Endothelial cell of umbilical vein (primary cell): ENCODE results near the gene MINAR2. TPM values are rescaled to one million over a fixed set of nuclear protein-coding genes. Genes with fewer than 3 reads are reported as not detected.

Experiments used
- BruUV-seq: library from RNA; stranded (reverse); fragments of 400-500 nt; replicated peaks from 2 replicates; lab custom pipeline; 2021; lab: Mats Ljungman, UMichigan
- CTCF ChIA-PET: fragments of 300-600, 350-600 bp; sonication (Branson Sonifier 250); formaldehyde crosslinking; loops from one replicate; lab custom pipeline; 2021; ENCODE audit warnings: antibody characterized with exemption, inconsistent platforms; lab: Charles Lee
- POLR2A ChIA-PET: fragments of 300-600, 350-600 bp; sonication (Branson Sonifier 250); formaldehyde crosslinking; loops from one replicate; lab custom pipeline; 2021; ENCODE audit warnings: antibody characterized with exemption, inconsistent platforms; lab: Charles Lee
- DNase-seq: peaks from one replicate; pipeline ENCODE4 v3.0.0-alpha.2; 2011; ENCODE audit warnings: low read depth, low spot score
- FAIRE-seq: peaks from 2 replicates; lab custom pipeline; 2011; peaks lifted over from hg19 to GRCh38; lab: Jason Lieb, UNC
- H2AFZ ChIP-seq: 2 replicates; pipeline ENCODE4 v1.6.0; 2012; ENCODE audit warnings: low read depth, low read length, control low read depth, inconsistent platforms
- H3K27ac ChIP-seq: 2 replicates; pipeline ENCODE4 v1.5.1; 2011; ENCODE audit warnings: low read depth, mild to moderate bottlenecking, control low read depth, low read length, moderate library complexity; ENCODE audit not compliant: insufficient read depth
- H3K27me3 ChIP-seq, 2 experiments: 2 replicates each; pipeline versions ENCODE4 v1.6.0 to v1.6.1; 2011; ENCODE audit warnings: low read length in 2 of 2, mixed read lengths in 1 of 2; ENCODE audit not compliant: control insufficient read depth in 2 of 2, insufficient read depth in 2 of 2
- H3K36me3 ChIP-seq, 2 experiments: 2 replicates in 1 of 2; 3 replicates in 1 of 2; pipeline ENCODE4 v1.5.1; 2011; ENCODE audit warnings: low read length in 2 of 2, mild to moderate bottlenecking in 1 of 2, moderate library complexity in 1 of 2; ENCODE audit not compliant: control insufficient read depth in 2 of 2, insufficient read depth in 2 of 2; ENCODE audit errors: extremely low read depth in 1 of 2
- H3K4me1 ChIP-seq: 3 replicates; pipeline ENCODE4 v1.5.1; 2011; ENCODE audit warnings: mild to moderate bottlenecking, low read length; ENCODE audit not compliant: control insufficient read depth, insufficient read depth; ENCODE audit errors: extremely low read depth
- H3K4me2 ChIP-seq: 2 replicates; pipeline ENCODE4 v1.6.1; 2011; ENCODE audit warnings: low read length, control low read depth, mixed read lengths; ENCODE audit not compliant: insufficient read depth
- H3K4me3 ChIP-seq, 3 experiments: fragments of 200-600 bp in 1 of 3; sonication (generic), shearing (Covaris generic) in 1 of 3; replicated peaks in 1 of 3; 2 replicates each; pipeline ENCODE4 v1.5.1; 2011 to 2016; ENCODE audit warnings: control low read depth in 3 of 3, low read length in 3 of 3, mild to moderate bottlenecking in 2 of 3, inconsistent platforms in 1 of 3, low read depth in 1 of 3, moderate library complexity in 1 of 3; ENCODE audit not compliant: insufficient read depth in 1 of 3
- H3K79me2 ChIP-seq: 2 replicates; pipeline ENCODE4 v1.6.0; 2012; ENCODE audit warnings: low read length, inconsistent platforms; ENCODE audit not compliant: control insufficient read depth, insufficient read depth
- H3K9ac ChIP-seq: replicated peaks from 2 replicates; pipeline ENCODE3; 2011; ENCODE audit warnings: low read length, control low read depth; ENCODE audit not compliant: insufficient read depth; ENCODE audit errors: extremely low read depth
- H3K9me1 ChIP-seq: replicated peaks from 3 replicates; pipeline ENCODE4 v1.6.0; 2011; ENCODE audit warnings: mild to moderate bottlenecking, low read length; ENCODE audit not compliant: control insufficient read depth, insufficient read depth; ENCODE audit errors: extremely low read depth
- H3K9me3 ChIP-seq: replicated peaks from 2 replicates; pipeline ENCODE4 v1.5.1; 2012; ENCODE audit warnings: low read length, inconsistent platforms; ENCODE audit not compliant: control insufficient read depth, insufficient read depth
- H4K20me1 ChIP-seq: replicated peaks from 2 replicates; pipeline ENCODE3; 2011; ENCODE audit warnings: mild to moderate bottlenecking, low read length; ENCODE audit not compliant: control insufficient read depth, insufficient read depth; ENCODE audit errors: extremely low read depth
- EZH2 ChIP-seq: IDR thresholded peaks from 2 replicates; pipeline ENCODE4 v1.6.1; 2012; ENCODE audit warnings: borderline replicate concordance, low read depth, mild to moderate bottlenecking, moderate library complexity, low read length, inconsistent platforms; ENCODE audit not compliant: severe bottlenecking
- FOS ChIP-seq: IDR thresholded peaks from 2 replicates; pipeline ENCODE4 v1.6.1; 2011; ENCODE audit warnings: mild to moderate bottlenecking, low read length, moderate library complexity, borderline replicate concordance; ENCODE audit not compliant: insufficient read depth
- GATA2 ChIP-seq: IDR thresholded peaks from 2 replicates; pipeline ENCODE4 v1.7.0; 2011; ENCODE audit warnings: low read depth, mild to moderate bottlenecking, moderate library complexity, mixed read lengths, low read length; ENCODE audit not compliant: insufficient read length, insufficient read depth
- JUN ChIP-seq: IDR thresholded peaks from 2 replicates; pipeline ENCODE4 v1.6.1; 2011; ENCODE audit warnings: borderline replicate concordance, low read depth; ENCODE audit not compliant: insufficient read length, insufficient read depth
- MYC ChIP-seq: IDR thresholded peaks from one replicate; pipeline ENCODE4 v1.6.1; 2011; ENCODE audit warnings: mild to moderate bottlenecking, low read depth, low read length
- POLR2A ChIP-seq: IDR thresholded peaks from 2 replicates; pipeline ENCODE4 v1.6.1; 2012; ENCODE audit warnings: low read depth, mild to moderate bottlenecking, control low read depth, low read length
- POLR2AphosphoS5 ChIP-seq: IDR thresholded peaks from 2 replicates; pipeline ENCODE4 v1.6.1; 2012; ENCODE audit warnings: low read depth, mild to moderate bottlenecking, control low read depth, low read length, moderate library complexity; ENCODE audit not compliant: insufficient read depth
- dilution Hi-C: fragments of 300-500 bp; cut with MboI; formaldehyde crosslinking; loops from one replicate; pipeline ENCODE4 v1.15.0; 2019; ENCODE audit warnings: low sequenced_read_pairs; ENCODE audit not compliant: extremely low pct_ligation_motif_present
- intact Hi-C: fragments of 100-400 bp; cut with micrococcal nuclease; formaldehyde crosslinking; loops from one replicate; pipeline ENCODE4 v1.10.0; 2022
- polyA plus RNA-seq, 4 experiments: library from polyadenylated mRNA; depleted of rRNA in 3 of 4; stranded (reverse) in 3 of 4; unstranded in 1 of 4; fragments of >200 nt; gene quantifications; 2 replicates each; pipeline versions ENCODE4 v1.2.1 to v1.2.3, GENCODE V29; 2011 to 2012; ENCODE audit warnings: missing spikeins in 1 of 4
- total RNA-seq: library from RNA; stranded (reverse); gene quantifications from 2 replicates; pipeline ENCODE4 v1.2.3, GENCODE V29; 2021
- TF ChIP-seq, protein P1 (sequence below): IDR thresholded peaks from 2 replicates; pipeline ENCODE4 v1.6.1; 2011; ENCODE audit not compliant: insufficient read depth, insufficient read length
- TF ChIP-seq, protein P2 (sequence below), 2 donors: IDR thresholded peaks; 1 replicate in 1 of 2; 2 replicates in 1 of 2; pipeline ENCODE4 v1.5.1; 2011; ENCODE audit warnings: low read length in 2 of 2, mild to moderate bottlenecking in 2 of 2, moderate library complexity in 2 of 2, control low read depth in 1 of 2, inconsistent platforms in 1 of 2, low read depth in 1 of 2; ENCODE audit not compliant: insufficient read depth in 1 of 2; ENCODE audit errors: extremely low read depth in 1 of 2

Gene MINAR2
- total and polyA plus RNA-seq, 2 donors (not counting 3 experiments of a cell fraction or from before 2014, with no cell fraction given): not detected

DNA sequence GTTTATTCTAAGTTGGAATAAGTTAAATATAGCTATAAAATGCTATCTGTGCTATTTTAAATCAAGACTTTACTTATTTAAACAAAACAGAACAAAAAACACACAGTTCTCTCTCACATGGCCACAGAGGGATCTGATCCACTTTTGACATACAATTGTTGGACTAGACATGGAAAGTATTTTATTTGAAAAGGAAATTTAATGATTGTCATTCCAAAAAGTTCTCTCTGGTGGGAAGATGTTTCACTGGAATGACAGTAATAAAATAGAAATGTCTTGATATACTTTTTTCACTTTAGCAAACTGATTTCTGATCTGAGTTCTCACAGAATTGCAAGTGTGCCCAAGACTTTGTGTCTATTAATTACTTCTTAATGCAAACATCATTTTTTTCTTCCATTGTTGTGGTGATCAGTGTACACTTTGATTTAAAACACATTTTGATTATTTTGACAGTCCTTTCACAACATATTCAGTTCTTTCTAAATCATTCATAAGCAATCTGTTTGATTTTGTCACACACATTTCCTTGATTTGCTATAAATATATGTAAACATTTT is 30.1 kb upstream of the MINAR2 start:
- no peak overlapping the region for H3K4me2 ChIP-seq
- intact Hi-C loops (no loop called here), dilution Hi-C loops (no loop called here)
- no peaks in the 10 kb centered on the region for H3K4me1 ChIP-seq
- no peak for DNase-seq
- FAIRE-seq: no peak
- no peak overlapping the region for H3K4me3 ChIP-seq
- H2AFZ ChIP-seq: no peak overlapping the region
- H3K27ac ChIP-seq: no peak overlapping the region
- CTCF ChIA-PET: no interaction called here
- H3K27me3 ChIP-seq: no peaks in the 10 kb centered on the region
- no peaks in the 10 kb centered on the region for H3K9me3 ChIP-seq
- no peaks in the 10 kb centered on the region for H3K79me2 ChIP-seq
- POLR2A ChIA-PET: no interaction called here
- TF ChIP-seq, protein P1, sequence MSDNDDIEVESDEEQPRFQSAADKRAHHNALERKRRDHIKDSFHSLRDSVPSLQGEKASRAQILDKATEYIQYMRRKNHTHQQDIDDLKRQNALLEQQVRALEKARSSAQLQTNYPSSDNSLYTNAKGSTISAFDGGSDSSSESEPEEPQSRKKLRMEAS: no peak
- TF ChIP-seq POLR2AphosphoS5: no peak
- TF ChIP-seq EZH2: no peak
- TF ChIP-seq GATA2: no peak
- TF ChIP-seq JUN: no peak
- H4K20me1 ChIP-seq: no peaks in the 10 kb centered on the region
- H3K36me3 ChIP-seq: no peaks in the 10 kb centered on the region
- no peak overlapping the region for H3K9ac ChIP-seq
- BruUV-seq: no TSS peak
- no peaks in the 10 kb centered on the region for H3K9me1 ChIP-seq

DNA sequence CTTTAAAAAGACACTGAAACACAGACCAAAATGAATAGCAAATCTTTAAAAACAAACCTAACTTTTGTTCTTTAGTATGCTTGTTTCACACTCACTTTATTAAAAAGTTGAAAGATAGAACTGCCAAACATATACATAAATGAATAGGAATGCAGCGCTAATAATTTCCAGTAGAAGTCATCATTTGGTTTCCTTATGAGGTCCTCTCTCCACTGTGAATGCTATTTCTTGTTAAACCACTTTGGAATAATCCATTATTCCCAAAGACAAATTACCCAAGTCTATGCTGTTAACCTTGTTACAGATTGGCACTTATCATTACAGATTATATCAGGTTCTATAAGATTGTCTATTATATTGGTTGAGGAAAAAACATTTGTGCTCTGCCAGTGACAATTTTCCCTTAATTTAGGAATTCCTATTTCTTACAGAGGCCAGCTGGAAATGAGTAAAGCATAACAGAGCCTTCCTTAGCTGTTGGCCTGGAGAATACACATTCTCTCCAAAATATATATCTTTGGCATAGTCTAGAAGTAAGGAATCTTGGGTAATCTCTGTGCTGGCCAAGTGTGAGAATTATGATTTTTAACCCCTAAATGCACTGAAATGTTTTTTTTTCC is 29.3 kb upstream of the MINAR2 start:
- no peak overlapping the region for H3K4me2 ChIP-seq
- no peak for DNase-seq
- ChIA-PET CTCF (no interaction called here), POLR2A (no interaction called here)
- no peaks in the 10 kb centered on the region for H3K79me2 ChIP-seq
- TF ChIP-seq POLR2AphosphoS5: no peak
- TF ChIP-seq, protein P1: no peak
- no peak for TF ChIP-seq GATA2
- TF ChIP-seq FOS: no peak
- TF ChIP-seq MYC: no peak
- TF ChIP-seq POLR2A: no peak
- TF ChIP-seq, protein P2, sequence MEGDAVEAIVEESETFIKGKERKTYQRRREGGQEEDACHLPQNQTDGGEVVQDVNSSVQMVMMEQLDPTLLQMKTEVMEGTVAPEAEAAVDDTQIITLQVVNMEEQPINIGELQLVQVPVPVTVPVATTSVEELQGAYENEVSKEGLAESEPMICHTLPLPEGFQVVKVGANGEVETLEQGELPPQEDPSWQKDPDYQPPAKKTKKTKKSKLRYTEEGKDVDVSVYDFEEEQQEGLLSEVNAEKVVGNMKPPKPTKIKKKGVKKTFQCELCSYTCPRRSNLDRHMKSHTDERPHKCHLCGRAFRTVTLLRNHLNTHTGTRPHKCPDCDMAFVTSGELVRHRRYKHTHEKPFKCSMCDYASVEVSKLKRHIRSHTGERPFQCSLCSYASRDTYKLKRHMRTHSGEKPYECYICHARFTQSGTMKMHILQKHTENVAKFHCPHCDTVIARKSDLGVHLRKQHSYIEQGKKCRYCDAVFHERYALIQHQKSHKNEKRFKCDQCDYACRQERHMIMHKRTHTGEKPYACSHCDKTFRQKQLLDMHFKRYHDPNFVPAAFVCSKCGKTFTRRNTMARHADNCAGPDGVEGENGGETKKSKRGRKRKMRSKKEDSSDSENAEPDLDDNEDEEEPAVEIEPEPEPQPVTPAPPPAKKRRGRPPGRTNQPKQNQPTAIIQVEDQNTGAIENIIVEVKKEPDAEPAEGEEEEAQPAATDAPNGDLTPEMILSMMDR (IDR thresholded peaks at IDR 0.05; ENCODE audit: extremely low read depth in 1 of 2, insufficient read depth in 1 of 2, low read depth in 1 of 2, low read length in 2 of 2): no peak
- no peak for TF ChIP-seq EZH2
- no peak for TF ChIP-seq JUN
- H3K4me1 ChIP-seq: no peaks in the 10 kb centered on the region
- dilution Hi-C loops (no loop called here), intact Hi-C loops (no loop called here)
- H3K36me3 ChIP-seq: no peaks in the 10 kb centered on the region
- H3K4me3 ChIP-seq: no peak overlapping the region
- no peak overlapping the region for H3K9ac ChIP-seq
- no peaks in the 10 kb centered on the region for H3K9me3 ChIP-seq
- H2AFZ ChIP-seq: no peak overlapping the region
- no peak for FAIRE-seq
- H3K27ac ChIP-seq: no peak overlapping the region
- no peaks in the 10 kb centered on the region for H3K27me3 ChIP-seq
- H3K9me1 ChIP-seq: no peaks in the 10 kb centered on the region
- no TSS peak for BruUV-seq
- no peaks in the 10 kb centered on the region for H4K20me1 ChIP-seq
